Activated CD4-positive, CD25-positive, alpha-beta regulatory T cell treated with anti-CD3 and anti-CD28 coated beads, Interleukin-2, amount 50 U/mL, for 16 hours (primary cell): ENCODE results near the gene WNT8B.
A peak's percentile ranks its signal among the peaks of the same experiment; 100 is the strongest.

Experiments
- DNase-seq: peaks from one replicate; pipeline ENCODE4 v3.0.0-alpha.2; 2020; ENCODE audit warnings: low read depth, low spot score

WNT8B gene

DNA sequence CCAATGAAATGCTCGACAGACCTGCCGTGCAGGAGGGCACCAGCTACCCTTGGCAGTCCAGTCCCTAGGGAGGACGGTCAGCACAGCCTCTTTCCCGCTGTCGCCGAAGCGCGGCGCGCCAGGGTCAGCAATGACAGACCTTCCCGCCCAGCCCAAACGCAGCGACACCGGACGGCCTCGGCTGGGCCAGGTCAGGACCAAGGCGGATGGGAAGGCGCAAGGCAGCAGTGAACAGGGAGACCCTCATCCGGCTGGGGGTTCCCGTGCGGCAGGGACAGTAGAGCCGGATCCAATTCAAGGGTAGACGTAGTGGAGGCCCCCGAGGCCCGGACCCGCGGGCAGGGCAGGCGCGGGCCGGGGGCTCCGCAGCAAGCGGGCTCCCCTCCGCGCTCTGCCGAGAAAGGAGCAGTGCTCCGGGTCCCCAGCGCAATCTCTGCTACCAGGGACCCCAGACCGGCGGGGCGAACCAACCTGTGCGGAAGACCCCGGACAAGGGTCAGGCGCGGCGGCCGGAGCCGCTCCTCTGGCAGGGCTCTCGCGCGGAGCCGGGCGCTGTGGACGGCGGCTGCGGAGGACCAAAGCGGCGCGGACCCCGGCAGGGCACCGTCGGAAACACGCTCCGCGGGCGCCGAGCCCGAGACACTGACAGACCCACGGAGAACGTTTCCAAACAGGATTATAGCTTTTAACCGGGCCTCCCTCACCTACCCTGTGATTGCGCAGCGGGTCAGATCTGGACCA is 56.7 kb downstream of the WNT8B start, which contains the start of gene SEC31B:
TSS of gene SEC31B (minus strand) at position 551 of the 741 bp plus-strand sequence. CDS start 2,909 bp downstream, outside the sequence.
- no peak for DNase-seq

DNA sequence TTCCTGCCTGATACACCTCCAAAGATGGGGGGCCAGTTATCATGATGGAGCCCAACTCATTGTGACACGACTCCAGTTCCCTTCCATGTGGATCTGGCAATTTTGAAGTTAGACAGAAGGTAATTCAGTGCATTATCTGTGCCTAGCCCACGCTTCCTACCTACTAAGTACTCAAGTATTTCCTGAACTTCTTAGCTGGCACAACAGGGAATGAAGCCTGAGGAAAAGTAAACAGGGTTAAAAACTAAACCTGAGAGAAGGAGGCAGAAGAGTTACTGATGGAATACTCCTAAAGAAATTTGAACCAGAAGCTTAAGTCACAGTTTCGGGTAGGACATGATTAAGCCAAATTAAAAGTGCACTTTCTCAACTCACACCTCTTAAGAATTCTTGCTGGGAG is 58.0 kb downstream of the WNT8B start:
- no peak for DNase-seq

DNA sequence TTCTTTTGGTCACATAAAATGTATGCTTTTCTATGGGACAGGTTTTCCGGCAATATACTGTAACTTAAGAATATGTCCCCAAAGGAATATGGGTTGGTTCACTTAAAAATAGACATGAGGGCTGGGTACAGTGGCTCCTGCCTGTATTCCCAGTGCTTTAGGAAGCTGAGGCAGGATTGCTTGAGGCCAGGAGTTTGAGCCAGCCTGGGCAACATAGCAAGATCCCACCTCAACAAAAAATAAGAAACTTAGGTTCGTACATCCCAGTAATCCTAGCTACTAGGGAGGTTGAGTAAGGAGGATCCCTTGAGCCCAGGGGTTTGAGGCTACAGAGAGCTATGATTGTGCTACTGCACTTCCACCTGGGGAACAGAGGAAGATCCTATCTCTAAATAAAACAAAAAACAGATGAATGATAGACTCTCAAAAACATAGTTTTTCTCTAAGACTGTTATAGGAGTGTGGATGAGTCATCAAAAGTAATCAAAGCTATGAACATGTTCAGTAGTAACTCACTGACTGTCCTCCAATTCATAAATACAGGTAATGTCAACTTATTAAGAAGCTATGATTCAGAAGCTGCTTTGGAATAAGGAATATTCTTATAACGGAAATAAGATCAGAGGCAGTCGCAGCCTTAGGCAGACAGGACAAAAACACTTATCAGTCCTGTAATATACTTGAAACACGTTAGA is 59.4 kb downstream of the WNT8B start:
- DNase-seq = no peak

DNA sequence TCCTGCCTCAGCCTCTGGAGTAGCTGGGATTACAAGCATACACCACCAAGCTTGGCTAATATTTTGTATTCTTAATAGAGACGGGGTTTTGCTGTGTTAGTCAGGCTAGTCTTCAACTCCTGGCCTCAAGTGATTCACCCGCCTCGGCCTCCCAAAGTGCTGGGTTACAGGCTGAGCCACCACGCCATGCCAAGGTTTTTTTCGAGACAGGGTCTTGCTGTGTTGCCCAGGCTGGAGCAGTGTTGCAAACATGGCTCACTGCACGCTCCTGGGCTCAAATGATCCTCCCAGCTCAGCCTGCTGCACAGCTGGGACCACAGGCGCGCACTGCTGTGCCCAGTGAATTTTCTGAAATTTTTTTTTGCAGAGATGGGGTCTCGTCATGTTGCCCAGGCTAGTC is 60.1 kb downstream of the WNT8B start:
- DNase-seq = no peak

DNA sequence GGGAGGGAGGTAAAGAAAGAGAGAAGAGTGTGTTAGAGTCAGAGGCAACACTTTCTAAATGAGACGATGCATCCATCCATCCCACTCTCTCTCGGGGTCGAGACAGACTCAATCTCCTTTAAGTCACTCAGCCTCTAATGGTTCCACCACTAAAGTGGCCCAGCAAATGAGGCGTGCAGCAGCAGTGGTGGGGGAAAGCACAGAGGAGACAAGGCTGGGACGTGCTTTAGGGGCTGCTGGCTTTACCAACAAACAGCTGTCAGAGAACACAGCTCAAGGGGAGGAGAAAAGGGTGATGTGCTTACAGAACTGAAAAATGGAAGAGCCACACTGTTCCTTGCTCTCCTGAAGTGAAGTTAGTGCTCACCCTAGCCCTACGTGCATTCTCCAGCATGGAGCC is 61.4 kb downstream of the WNT8B start:
- DNase-seq = no peak

DNA sequence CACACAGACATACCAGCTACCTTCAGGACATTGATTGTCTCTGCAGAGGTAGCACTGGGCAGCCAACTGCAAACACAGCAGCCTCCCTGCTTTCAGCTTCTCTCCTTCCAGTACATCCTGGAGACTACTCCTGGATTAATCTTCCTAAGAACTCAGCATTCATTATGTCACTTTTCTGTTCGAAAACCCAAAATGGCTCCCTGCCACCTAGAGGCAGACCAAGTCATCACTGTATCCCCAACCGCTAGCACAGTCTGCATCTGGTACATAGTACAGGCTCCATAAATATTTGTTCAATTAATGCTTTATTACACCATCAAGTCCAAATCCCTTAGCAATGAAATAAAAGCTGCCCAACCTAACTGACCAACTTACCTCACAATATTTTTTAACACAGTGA is 61.8 kb downstream of the WNT8B start:
- DNase-seq = no peak

DNA sequence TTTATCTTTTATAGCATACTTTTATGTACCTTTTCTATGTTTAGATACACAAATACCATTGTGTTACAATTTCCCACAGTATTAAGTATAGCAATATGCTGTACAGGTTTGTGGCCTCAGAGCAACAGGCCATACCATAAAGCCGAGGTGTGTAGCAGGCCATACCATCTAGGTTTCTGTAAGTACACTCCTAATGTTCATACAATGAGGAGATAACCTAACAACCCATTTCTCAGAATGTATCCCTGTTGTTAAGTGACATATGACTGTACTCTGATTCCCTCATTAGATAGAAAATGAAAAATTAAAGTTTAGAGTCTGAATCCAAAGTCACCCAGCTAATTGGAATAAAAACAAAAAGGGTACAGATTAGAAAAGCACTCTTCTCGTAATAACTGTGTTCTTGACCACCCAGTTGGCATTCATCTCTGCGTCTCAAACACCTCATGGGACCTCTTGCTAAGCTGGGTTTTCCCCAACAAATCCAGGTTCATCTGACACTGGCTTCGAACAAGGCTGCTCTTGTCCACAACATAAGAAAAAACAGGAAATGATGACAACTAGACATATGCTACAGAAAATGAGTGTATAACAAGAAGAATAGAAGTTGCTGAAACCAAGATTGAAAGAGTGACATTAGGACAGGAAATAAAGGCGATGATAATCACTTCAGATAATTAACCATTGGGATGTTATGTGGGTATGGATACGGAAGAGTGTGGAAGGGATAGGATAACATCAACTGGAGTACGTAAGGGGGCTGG is 65.5 kb downstream of the WNT8B start:
- no peak for DNase-seq

DNA sequence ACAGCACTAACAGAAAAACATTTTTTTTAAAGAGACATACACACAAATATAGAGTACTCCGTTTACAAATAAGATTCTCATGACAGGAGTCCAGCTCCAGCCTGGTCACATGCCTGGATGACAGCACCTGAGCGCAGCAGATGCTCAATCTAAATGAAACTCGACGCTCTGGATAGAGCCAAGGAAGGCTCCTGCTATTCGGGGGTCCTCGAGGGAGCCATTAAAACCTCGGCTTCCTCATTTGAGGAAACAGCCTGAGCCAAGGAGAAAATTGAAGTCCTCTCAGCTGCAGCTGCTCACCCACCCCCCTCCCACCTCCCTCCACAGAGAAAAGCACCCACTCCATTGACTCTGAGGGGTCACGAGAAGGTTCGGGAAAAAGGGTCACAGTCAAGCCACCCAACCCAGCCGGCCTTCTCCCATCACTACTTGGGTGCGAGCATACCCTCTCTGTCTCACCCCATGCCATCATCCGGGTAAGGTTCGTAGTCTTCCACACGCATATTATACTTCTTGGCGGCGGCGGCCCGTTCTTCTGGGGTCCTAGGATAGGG is 66.2 kb downstream of the WNT8B start:
- DNase-seq = no peak

DNA sequence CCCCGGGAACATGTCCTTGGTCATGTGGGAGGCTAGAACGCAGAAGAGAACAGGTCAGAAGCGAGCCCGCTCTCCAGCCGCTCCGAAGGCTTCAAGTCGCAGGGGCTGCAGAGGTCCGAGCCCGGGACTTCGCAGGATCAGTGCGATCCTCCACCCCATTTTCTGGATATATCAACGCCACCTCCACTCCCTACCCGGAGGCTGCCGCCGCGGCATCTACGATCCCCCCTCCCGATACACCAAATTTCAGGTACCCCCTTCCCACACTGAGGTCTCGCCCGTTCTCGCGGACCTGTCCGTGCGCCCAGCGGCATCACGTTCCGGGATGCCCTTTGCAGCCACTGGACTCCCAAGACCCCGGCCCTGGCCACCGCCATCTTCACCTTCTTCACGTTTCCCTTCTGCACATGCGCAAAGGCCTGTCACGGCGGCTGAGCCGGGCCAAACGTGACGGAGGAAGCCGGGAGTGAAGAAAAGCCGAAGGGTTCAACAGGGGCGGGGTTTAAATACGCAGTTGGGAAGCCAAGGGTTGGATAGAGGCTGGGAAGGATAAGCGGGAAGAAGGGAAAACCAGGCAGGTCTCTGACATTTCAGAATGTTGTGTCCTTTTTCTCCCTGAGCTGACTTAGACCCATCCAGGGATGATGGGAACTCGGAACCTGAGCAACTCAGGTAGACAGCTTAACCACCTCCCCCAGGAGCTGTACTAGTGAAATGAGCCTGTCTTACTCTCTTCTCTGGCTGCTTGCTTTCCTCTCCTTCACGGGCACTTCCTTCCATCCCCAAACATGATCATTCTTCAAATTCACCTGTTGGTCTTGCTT is 66.9 kb downstream of the WNT8B start, which contains the start of gene NDUFB8:
TSS of gene NDUFB8 (minus strand) at position 397 of the 824 bp plus-strand sequence. CDS start at position 377, 20 bp downstream.
- DNase-seq = peak; percentile 75

DNA sequence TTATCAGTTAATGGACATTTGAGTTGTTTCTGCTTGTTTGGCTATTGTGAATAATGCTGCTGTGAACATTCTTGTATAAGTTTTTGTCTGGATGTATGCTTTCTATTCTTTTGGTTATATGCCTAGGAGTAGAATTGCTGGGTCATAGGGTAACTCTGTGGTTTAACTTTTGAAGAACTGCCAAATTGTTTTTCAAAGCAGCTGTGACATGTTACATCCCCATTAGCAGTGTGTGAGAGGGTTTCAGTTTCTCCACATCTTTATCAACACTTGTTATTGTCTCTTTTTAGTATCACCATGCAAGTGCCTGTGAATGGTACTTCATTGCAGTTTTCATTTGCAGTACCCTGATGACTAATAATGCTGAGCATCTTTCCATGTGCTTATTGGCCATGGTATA is 69.0 kb downstream of the WNT8B start:
- DNase-seq = no peak
